ENCODE data around the gene KITLG. TPM values are rescaled to one million over a fixed set of nuclear protein-coding genes. Genes with fewer than 3 reads are reported as not detected.
A peak's percentile ranks its signal among the peaks of the same experiment; 100 is the strongest.
"Not testable (repeated sequence)": the region's sequence is repeated elsewhere in the genome, so short reads cannot be mapped to it uniquely, and the experiment has no call there.

Gene KITLG
- polyA plus RNA-seq, 4 donors: 17.9 to 46.7 (median 29.6) TPM

- DNase-seq (ENCODE audit: low read depth in 4 of 4, low spot score in 3 of 4): no peak
Measured at GRCh38 chr12:88496891-88497371, 83.3 kb downstream of the KITLG start.

- no peak for DNase-seq (ENCODE audit: low read depth in 4 of 4, low spot score in 3 of 4)
Measured at GRCh38 chr12:88496429-88496828, 83.8 kb downstream of the KITLG start.

DNA sequence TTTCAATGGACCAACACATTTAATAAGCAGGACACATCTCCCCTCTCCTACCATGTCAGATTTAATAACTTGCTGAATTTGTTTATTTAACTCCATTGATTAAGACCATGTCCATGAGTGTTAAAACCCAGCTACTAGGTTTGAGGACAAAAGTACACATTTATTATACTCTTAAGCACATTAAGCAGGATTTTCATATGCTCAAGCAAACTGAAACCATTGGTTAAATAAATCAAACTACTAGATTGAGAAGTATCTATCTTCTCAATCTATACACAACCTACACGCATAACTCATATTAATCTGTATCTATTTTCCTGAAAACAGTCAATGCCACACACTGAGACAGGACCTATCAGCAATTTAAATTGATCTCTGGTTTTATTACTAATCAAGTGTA is 85.2 kb downstream of the KITLG start:
- no peak for DNase-seq (ENCODE audit: low read depth in 4 of 4, low spot score in 3 of 4)

GRCh38 chr12:88494520-88494919 is 85.8 kb downstream of the KITLG start:
- DNase-seq (ENCODE audit: low read depth in 4 of 4, low spot score in 3 of 4): no peak

DNA sequence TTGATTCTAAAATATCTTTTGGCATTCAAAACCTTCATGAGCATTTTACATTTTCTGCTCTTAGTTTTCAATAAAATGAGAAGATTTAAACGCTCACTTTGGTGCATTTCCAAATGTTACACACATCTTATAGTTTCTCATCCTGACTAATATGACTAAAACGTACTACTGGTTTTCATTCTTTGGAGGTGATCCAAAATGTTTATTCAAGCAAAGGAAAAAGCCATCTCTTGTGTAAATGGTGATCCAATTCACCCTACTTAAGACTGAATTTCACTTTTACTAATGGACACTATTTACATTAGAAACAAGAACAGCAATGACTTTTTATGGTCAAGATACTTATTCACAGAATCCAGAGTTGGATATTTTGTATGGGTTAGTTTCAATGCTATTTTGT is 86.6 kb downstream of the KITLG start:
- no peak for DNase-seq (ENCODE audit: low read depth in 4 of 4, low spot score in 3 of 4)

DNA sequence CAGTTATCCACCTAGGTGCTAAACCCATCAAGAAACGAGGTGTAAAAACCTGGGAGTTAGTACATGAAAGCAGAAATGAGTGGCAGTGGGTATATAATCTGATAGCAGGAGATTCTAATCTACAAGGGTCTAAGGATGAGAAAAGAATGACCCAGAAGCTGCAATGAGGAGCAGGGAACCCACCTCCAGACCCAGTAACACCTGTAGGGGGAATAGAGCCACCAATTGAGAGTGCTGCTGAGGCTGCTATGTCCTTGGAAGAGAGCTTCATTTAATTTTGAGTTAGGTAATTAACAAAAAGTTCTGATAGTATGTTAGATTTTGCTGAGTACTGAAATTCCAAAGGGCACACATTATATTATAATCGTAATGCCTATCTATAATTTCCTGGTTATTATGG is 89.8 kb downstream of the KITLG start:
- no peak for DNase-seq (ENCODE audit: low read depth in 4 of 4, low spot score in 3 of 4)

- no peak for DNase-seq (ENCODE audit: low read depth in 4 of 4, low spot score in 3 of 4)
Measured at GRCh38 chr12:88472775-88473174, 107.5 kb downstream of the KITLG start.

- DNase-seq (ENCODE audit: low read depth in 4 of 4, low spot score in 3 of 4): no peak
Measured at GRCh38 chr12:88472248-88472647, 108.0 kb downstream of the KITLG start.

- no peak for DNase-seq (ENCODE audit: low read depth in 4 of 4, low spot score in 3 of 4)
Measured at GRCh38 chr12:88471331-88472045, 108.8 kb downstream of the KITLG start.

GRCh38 chr12:88469154-88469553 is 111.1 kb downstream of the KITLG start:
- DNase-seq (ENCODE audit: low read depth in 4 of 4, low spot score in 3 of 4): no peak

DNA sequence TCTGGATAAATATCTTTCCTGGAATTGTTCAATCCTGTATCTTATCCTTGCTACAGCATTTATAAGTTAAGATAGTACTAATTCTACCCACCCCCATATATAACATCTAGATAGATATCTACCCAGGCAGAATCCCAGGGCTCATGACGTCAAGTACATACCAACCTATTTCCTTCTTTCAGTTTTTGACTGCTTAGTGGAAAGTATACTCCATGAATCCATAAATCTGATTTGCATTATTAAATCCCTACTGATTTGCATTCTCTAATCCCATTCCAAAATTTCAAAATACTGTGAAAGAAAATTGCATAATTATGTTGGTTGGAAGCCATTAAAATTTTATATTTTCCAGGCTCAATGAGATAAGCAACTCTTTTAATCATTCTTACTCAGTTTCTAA is 111.7 kb downstream of the KITLG start:
- DNase-seq (ENCODE audit: low read depth in 4 of 4, low spot score in 3 of 4): no peak

- not testable (repeated sequence) for DNase-seq (ENCODE audit: low read depth in 4 of 4, low spot score in 3 of 4)
Measured at GRCh38 chr12:88466708-88467107, 113.6 kb downstream of the KITLG start.

DNA sequence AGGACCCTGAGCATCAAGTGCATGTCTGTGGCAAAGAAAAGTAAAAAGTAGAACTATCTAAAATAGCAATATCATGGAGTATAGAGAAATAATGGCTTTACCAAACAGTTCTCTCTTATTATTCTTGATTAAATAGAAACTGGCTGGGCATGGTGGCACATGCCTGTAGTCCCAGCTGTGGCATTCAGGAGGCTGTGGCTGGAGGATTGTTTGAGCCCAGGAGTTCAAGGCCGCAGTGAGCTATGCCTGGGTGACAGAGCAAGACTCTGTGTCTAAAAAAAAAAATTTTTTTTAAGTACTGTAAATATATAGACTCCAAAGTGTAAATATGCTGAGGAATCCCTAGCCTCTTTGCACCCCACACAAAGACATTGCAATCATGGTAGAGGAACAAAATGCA is 121.9 kb downstream of the KITLG start:
- DNase-seq (ENCODE audit: low read depth in 4 of 4, low spot score in 3 of 4): no peak

DNA sequence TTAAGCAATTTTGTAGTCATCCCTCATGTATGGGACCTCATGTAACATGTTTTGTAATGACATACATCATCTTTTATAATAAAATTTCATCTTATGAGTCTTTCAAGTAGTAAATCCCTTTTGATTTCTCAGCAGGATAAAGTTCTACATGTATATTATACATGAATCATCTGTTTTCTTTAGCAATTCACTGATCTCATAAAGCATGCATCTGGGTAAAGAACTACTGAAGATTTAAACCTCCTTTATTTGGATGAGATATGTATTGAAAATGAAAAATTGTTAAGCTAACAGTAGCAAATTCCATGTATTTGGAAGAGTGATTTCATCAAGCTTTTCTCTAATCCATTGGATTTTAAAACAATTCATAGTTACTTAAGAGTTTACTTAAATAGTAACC is 126.9 kb downstream of the KITLG start:
- no peak for DNase-seq (ENCODE audit: low read depth in 4 of 4, low spot score in 3 of 4)

GRCh38 chr12:88451205-88451604 is 129.1 kb downstream of the KITLG start:
- no peak for DNase-seq (ENCODE audit: low read depth in 4 of 4, low spot score in 3 of 4)

DNA sequence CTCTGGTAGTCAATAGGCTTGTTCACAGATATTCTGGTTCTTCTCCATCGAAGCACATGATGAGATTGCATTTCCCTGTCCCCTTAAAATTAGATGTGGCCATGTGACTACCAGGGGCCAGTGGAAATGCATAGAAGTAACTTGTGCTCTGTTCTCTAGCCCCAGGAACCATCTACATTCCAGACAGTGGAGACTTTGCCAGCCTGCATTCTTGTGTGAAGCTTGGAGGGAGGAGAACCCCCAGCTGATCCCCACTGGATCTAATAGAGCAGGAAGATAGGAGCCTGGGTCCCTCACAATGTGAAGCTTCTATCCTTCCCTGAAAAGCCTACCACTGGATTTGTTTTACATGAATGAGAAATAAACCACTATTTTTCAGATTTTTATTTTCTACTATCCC is 130.1 kb downstream of the KITLG start:
- DNase-seq (ENCODE audit: low read depth in 4 of 4, low spot score in 3 of 4): no peak

GRCh38 chr12:88448337-88448915 is 131.8 kb downstream of the KITLG start:
- DNase-seq (ENCODE audit: low read depth in 4 of 4, low spot score in 3 of 4): peak in 1 of 4 donors; percentile 19

GRCh38 chr12:88445705-88446394 is 134.4 kb downstream of the KITLG start:
- no peak for DNase-seq (ENCODE audit: low read depth in 4 of 4, low spot score in 3 of 4)

DNA sequence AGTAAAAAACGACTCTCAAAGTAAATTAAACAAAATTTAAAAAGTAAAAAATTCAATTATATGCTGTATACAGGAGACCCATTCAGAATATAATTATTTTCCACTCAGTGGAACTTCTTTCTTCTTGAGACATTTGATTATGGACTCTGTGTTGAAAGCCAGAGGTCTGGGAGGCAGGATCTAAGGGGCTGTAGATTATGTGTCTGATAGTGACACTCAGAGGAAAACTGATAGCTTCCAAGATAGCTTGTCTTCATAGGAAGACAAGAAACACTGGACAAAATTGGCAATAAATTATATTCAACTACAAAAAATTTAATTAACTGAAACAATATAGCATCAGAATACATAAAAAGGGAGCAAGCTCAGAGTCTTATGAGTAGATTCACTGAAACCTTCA is 135.8 kb downstream of the KITLG start:
- DNase-seq (ENCODE audit: low read depth in 4 of 4, low spot score in 3 of 4): no peak

All from left renal pelvis (tissue), 4 donors.